Measurements from ENCODE around the gene PCDHB11. TPM values are rescaled to one million over a fixed set of nuclear protein-coding genes. Genes with fewer than 3 reads are reported as not detected.
"Not testable (repeated sequence)": the region's sequence is repeated elsewhere in the genome, so short reads cannot be mapped to it uniquely, and the experiment has no call there.

Gene PCDHB11
- total RNA-seq, 2 donors from 2014 or later, result 1.8 to 2.4 TPM

- TF ChIP-seq CTCF (IDR thresholded peaks at IDR 0.05), result peak in 1 of 2 donors; percentile 43
- Histone ChIP-seq H3K4me1 (no peaks in the 10 kb centered on the region), H3K36me3 (no peaks in the 10 kb centered on the region), H3K27me3 (no peaks in the 10 kb centered on the region), H3K4me3 (no peak within 1 kb of the TSS), H3K9me3 (peaks cover 4 to 92% of the 10 kb centered on the region in 2 donors), H3K27ac (no peak within 1 kb of the TSS)
- no peak for DNase-seq (ENCODE audit: low spot score)
These were observed 7.2 kb upstream of the PCDHB11 start, which contains the start of gene PCDHB10 for GRCh38 chr5:141192110-141192725. TSS of gene PCDHB10 (plus strand) at chr5:141192353. CDS start at chr5:141192553, 200 bp downstream.

GRCh38 chr5:141194332-141194731, 5.1 kb upstream of the PCDHB11 start:
- peaks cover 10 to 95% of the 10 kb centered on the region in 2 donors for H3K9me3 ChIP-seq
- not testable (repeated sequence) for H3K27ac ChIP-seq; H3K36me3 ChIP-seq; H3K4me1 ChIP-seq; DNase-seq (ENCODE audit: low spot score); H3K27me3 ChIP-seq; H3K4me3 ChIP-seq

DNA sequence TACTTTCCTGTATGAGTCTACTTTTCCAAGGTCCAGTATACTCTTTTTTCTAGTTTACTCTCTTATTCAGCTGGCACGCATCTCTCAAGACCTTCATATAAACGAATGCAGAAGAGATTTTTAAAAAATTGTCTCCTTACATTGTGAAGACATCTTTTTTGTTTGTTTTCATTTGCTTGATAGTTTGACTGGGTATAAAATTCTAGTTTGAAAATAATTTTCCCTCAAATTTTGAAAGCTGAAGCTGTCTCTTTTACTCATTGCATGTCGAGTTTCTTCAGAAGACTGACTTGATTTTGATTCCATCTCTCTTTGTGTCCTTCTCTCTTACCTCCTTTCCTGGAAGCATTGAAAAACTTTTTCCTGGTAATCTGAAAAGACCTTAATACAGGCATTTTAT, 3.1 kb upstream of the PCDHB11 start:
- Histone ChIP-seq H3K9me3 (peaks cover 10 to 93% of the 10 kb centered on the region in 2 donors), H3K4me3 (no peak overlapping the region), H3K4me1 (no peaks in the 10 kb centered on the region), H3K27me3 (no peaks in the 10 kb centered on the region), H3K27ac (no peak overlapping the region), H3K36me3 (no peaks in the 10 kb centered on the region)
- no peak for DNase-seq (ENCODE audit: low spot score)
- no peak for TF ChIP-seq CTCF (IDR thresholded peaks at IDR 0.05)

GRCh38 chr5:141201126-141201525, 1.7 kb downstream of the PCDHB11 start:
- not testable (repeated sequence) for DNase-seq (ENCODE audit: low spot score)

DNA sequence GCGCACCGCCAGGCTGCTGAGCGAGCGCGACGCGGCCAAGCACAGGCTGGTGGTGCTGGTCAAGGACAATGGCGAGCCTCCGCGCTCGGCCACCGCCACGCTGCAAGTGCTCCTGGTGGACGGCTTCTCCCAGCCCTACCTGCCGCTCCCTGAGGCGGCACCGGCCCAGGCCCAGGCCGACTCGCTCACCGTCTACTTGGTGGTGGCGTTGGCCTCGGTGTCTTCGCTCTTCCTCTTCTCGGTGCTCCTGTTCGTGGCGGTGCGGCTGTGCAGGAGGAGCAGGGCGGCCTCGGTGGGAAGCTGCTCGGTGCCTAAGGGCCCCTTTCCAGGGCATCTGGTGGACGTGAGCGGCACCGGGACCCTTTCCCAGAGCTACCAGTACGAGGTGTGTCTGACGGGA, 2.2 kb downstream of the PCDHB11 start:
- H3K36me3 ChIP-seq; DNase-seq (ENCODE audit: low spot score); H3K27me3 ChIP-seq; H3K27ac ChIP-seq; H3K4me1 ChIP-seq; H3K4me3 ChIP-seq: not testable (repeated sequence)
- H3K9me3 ChIP-seq, result peaks cover 6 to 95% of the 10 kb centered on the region in 2 donors

More at GRCh38 chr5:141201126-141201525, 1.7 kb downstream of the PCDHB11 start:
- not testable (repeated sequence) for H3K27ac ChIP-seq, H3K4me3 ChIP-seq, H3K27me3 ChIP-seq, H3K36me3 ChIP-seq, H3K4me1 ChIP-seq
- peaks cover 10 to 95% of the 10 kb centered on the region in 2 donors for H3K9me3 ChIP-seq

DNA sequence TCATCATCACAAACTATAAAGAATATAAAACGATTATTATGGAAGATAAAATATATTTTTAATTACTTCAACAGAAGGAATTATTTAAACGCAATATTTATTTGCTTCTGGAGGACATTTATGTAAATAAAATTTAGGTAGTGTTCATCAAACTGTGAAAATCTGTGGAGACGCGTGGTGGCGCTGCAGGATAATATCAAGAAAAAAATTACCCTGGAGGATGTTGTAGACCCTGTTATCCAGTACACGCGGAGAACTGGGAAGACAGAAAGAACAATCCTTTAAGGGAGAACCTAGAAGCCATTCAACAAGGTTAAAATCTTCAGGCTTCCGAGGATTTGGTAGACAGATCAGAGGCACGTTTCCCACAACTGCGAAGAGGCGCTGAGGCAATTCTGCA, 9.1 kb downstream of the PCDHB11 start, which contains the start of gene PCDHB12:
Gene PCDHB12 (plus strand): TSS at position 242 of the 400 bp plus-strand sequence. CDS start 189 bp downstream, outside the sequence.
- DNase-seq (ENCODE audit: low spot score), result no peak
- Histone ChIP-seq H3K9me3 (peaks cover 9 to 94% of the 10 kb centered on the region in 2 donors), H3K4me3 (peak within 1 kb of the TSS in 1 of 2 donors; percentile 17), H3K4me1 (no peaks in the 10 kb centered on the region), H3K36me3 (no peaks in the 10 kb centered on the region), H3K27ac (no peak within 1 kb of the TSS), H3K27me3 (no peaks in the 10 kb centered on the region)
- TF ChIP-seq CTCF (IDR thresholded peaks at IDR 0.05), result peak in 1 of 2 donors; percentile 29

DNA sequence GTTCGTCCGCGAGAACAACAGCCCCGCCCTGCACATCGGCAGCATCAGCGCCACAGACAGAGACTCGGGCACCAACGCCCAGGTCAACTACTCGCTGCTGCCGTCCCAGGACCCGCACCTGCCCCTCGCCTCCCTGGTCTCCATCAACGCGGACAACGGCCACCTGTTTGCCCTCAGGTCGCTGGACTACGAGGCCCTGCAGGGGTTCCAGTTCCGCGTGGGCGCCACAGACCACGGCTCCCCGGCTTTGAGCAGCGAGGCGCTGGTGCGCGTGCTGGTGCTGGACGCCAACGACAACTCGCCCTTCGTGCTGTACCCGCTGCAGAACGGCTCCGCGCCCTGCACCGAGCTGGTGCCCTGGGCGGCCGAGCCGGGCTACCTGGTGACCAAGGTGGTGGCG, 10.9 kb downstream of the PCDHB11 start:
- not testable (repeated sequence) for H3K27ac ChIP-seq; DNase-seq (ENCODE audit: low spot score); H3K36me3 ChIP-seq; H3K4me1 ChIP-seq; H3K27me3 ChIP-seq; H3K4me3 ChIP-seq
- peaks cover 9 to 88% of the 10 kb centered on the region in 2 donors for H3K9me3 ChIP-seq

DNA sequence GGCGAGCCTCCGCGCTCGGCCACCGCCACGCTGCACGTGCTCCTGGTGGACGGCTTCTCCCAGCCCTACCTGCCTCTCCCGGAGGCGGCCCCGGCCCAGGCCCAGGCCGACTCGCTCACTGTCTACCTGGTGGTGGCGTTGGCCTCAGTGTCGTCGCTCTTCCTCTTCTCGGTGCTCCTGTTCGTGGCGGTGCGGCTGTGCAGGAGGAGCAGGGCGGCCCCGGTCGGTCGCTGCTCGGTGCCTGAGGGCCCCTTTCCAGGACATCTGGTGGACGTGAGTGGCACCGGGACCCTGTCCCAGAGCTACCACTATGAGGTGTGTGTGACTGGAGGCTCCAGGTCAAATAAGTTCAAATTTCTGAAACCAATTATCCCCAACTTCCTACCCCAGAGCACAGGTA, 11.4 kb downstream of the PCDHB11 start:
- H3K9me3 ChIP-seq, result peaks cover 9 to 87% of the 10 kb centered on the region in 2 donors
- not testable (repeated sequence) for H3K27me3 ChIP-seq; H3K36me3 ChIP-seq; H3K27ac ChIP-seq; DNase-seq (ENCODE audit: low spot score); H3K4me3 ChIP-seq; H3K4me1 ChIP-seq
